Loucy (cell line): ENCODE measurements around the gene FEM1B.
A peak's percentile ranks its signal among the peaks of the same experiment; 100 is the strongest.

Source experiments
- H2AFZ ChIP-seq: fragments of 200-600 bp; sonication (generic); 2 replicates; pipeline ENCODE4 v1.6.0; 2016; ENCODE audit warnings: antibody characterized with exemption, mild to moderate bottlenecking, low read length, moderate library complexity
- H3F3A ChIP-seq: fragments of 200-600 bp; 2 replicates; pipeline ENCODE4 v1.6.0; 2016; ENCODE audit warnings: antibody characterized with exemption, low read depth, mild to moderate bottlenecking
- H3K27me3 ChIP-seq: fragments of 200-600 bp; sonication (generic); 2 replicates; pipeline ENCODE4 v1.6.1; 2014; ENCODE audit warnings: low read length, mild to moderate bottlenecking; ENCODE audit not compliant: insufficient read depth, poor library complexity, severe bottlenecking
- H3K36me3 ChIP-seq: fragments of 200-600 bp; sonication (generic); 2 replicates; pipeline ENCODE4 v1.6.1; 2016; ENCODE audit warnings: low read length; ENCODE audit not compliant: insufficient read depth
- H3K4me1 ChIP-seq: fragments of 200-600 bp; sonication (generic); 2 replicates; pipeline ENCODE4 v1.5.1; 2014; ENCODE audit warnings: low read length, mild to moderate bottlenecking; ENCODE audit not compliant: insufficient read depth, poor library complexity, severe bottlenecking
- H3K4me2 ChIP-seq: fragments of 200-600 bp; sonication (generic); 2 replicates; pipeline ENCODE4 v1.6.0; 2014; ENCODE audit warnings: antibody characterized with exemption, low read length, low read depth, mild to moderate bottlenecking; ENCODE audit not compliant: poor library complexity, severe bottlenecking
- H3K4me3 ChIP-seq: fragments of 200-600 bp; sonication (generic); 2 replicates; pipeline ENCODE4 v1.5.1; 2014; ENCODE audit warnings: low read length, mild to moderate bottlenecking, mixed read lengths; ENCODE audit not compliant: poor library complexity, severe bottlenecking
- H3K79me2 ChIP-seq: fragments of 200-600 bp; sonication (generic); 2 replicates; pipeline ENCODE4 v1.6.1; 2014; ENCODE audit warnings: low read length; ENCODE audit not compliant: insufficient read depth
- H3K9ac ChIP-seq: fragments of 200-600 bp; sonication (generic); 2 replicates; pipeline ENCODE4 v1.6.0; 2014; ENCODE audit warnings: mild to moderate bottlenecking, low read depth, low read length, moderate library complexity; ENCODE audit not compliant: poor library complexity, severe bottlenecking
- H3K9me2 ChIP-seq: fragments of 200-600 bp; sonication (generic); replicated peaks from 2 replicates; pipeline ENCODE4 v1.6.1; 2016; ENCODE audit warnings: low read depth, low read length, mixed read lengths
- H3K9me3 ChIP-seq: fragments of 200-600 bp; sonication (generic); 2 replicates; pipeline ENCODE4 v1.6.1; 2014; ENCODE audit warnings: mild to moderate bottlenecking, antibody characterized with exemption, low read length, low read depth; ENCODE audit not compliant: insufficient read depth
- H4K20me1 ChIP-seq: fragments of 200-600 bp; sonication (generic); 2 replicates; pipeline ENCODE4 v1.6.0; 2014; ENCODE audit warnings: antibody characterized with exemption, low read length, mild to moderate bottlenecking; ENCODE audit not compliant: insufficient read depth, poor library complexity, severe bottlenecking
- CTCF ChIP-seq: fragments of 200-600 bp; sonication (generic); conservative IDR thresholded peaks from 2 replicates; pipeline ENCODE4 v1.5.1; 2014; ENCODE audit warnings: mild to moderate bottlenecking, antibody characterized with exemption, low read length
- EZH2phosphoT487 ChIP-seq: fragments of 200-600 bp; IDR thresholded peaks from 2 replicates; pipeline ENCODE4 v1.6.1; 2018; ENCODE audit warnings: antibody characterized with exemption, mild to moderate bottlenecking, moderate library complexity, borderline replicate concordance

The FEM1B gene

GRCh38 chr15:68278595-68279405 lies 1.3 kb downstream of the FEM1B start:
- H3K4me2 ChIP-seq = peak overlapping the region; percentile 88
- H2AFZ ChIP-seq = peak overlapping the region; percentile 99
- H3K9ac ChIP-seq = peak overlapping the region; percentile 92
- no peaks in the 10 kb centered on the region for H3K9me2 ChIP-seq
- peaks cover 49% of the 10 kb centered on the region for H3K4me1 ChIP-seq
- no peaks in the 10 kb centered on the region for H3K9me3 ChIP-seq
- H3K4me3 ChIP-seq = peak overlapping the region; percentile 93
- no peaks in the 10 kb centered on the region for H3F3A ChIP-seq
- H4K20me1 ChIP-seq = peaks cover 49% of the 10 kb centered on the region
- H3K27me3 ChIP-seq = no peaks in the 10 kb centered on the region
- TF ChIP-seq CTCF (no peak), EZH2phosphoT487 (no peak)
- peaks cover 58% of the 10 kb centered on the region for H3K79me2 ChIP-seq
- H3K36me3 ChIP-seq = no peaks in the 10 kb centered on the region

GRCh38 chr15:68279779-68280753 lies 2.5 kb downstream of the FEM1B start:
- peak overlapping the region; percentile 93 for H3K4me3 ChIP-seq
- no peaks in the 10 kb centered on the region for H3F3A ChIP-seq
- H3K9ac ChIP-seq = peak overlapping the region; percentile 92
- no peaks in the 10 kb centered on the region for H3K27me3 ChIP-seq
- peak overlapping the region; percentile 88 for H3K4me2 ChIP-seq
- peaks cover 70% of the 10 kb centered on the region for H3K79me2 ChIP-seq
- peaks cover 55% of the 10 kb centered on the region for H3K4me1 ChIP-seq
- peaks cover 56% of the 10 kb centered on the region for H4K20me1 ChIP-seq
- no peaks in the 10 kb centered on the region for H3K9me2 ChIP-seq
- TF ChIP-seq EZH2phosphoT487 = no peak
- no peak for TF ChIP-seq CTCF
- H3K9me3 ChIP-seq = no peaks in the 10 kb centered on the region
- H2AFZ ChIP-seq = no peak overlapping the region
- peaks cover 10% of the 10 kb centered on the region for H3K36me3 ChIP-seq

GRCh38 chr15:68281008-68281407 lies 3.5 kb downstream of the FEM1B start:
- H3K4me1 ChIP-seq = peaks cover 64% of the 10 kb centered on the region
- no peaks in the 10 kb centered on the region for H3K27me3 ChIP-seq
- H3K9me2 ChIP-seq = no peaks in the 10 kb centered on the region
- no peak overlapping the region for H2AFZ ChIP-seq
- H3K4me2 ChIP-seq = peak overlapping the region; percentile 88
- H3K36me3 ChIP-seq = peaks cover 16% of the 10 kb centered on the region
- H3K79me2 ChIP-seq = peaks cover 80% of the 10 kb centered on the region
- peaks cover 66% of the 10 kb centered on the region for H4K20me1 ChIP-seq
- H3F3A ChIP-seq = no peaks in the 10 kb centered on the region
- peak overlapping the region; percentile 92 for H3K9ac ChIP-seq
- TF ChIP-seq EZH2phosphoT487 (no peak), CTCF (no peak)
- no peaks in the 10 kb centered on the region for H3K9me3 ChIP-seq
- H3K4me3 ChIP-seq = peak overlapping the region; percentile 93
